ENCODE measurements around the gene NTN5. TPM values are rescaled to one million over a fixed set of nuclear protein-coding genes. Genes with fewer than 3 reads are reported as not detected.

Gene NTN5
- total and polyA plus RNA-seq, 2 donors from 2014 or later, result 0.52 to 0.85 TPM

GRCh38 chr19:48646001-48646721, 26.7 kb downstream of the NTN5 start, which contains the start of gene CA11:
CA11 (minus strand) TSS chr19:48646187; CDS start chr19:48645632, 555 bp downstream.
- Histone ChIP-seq H3K36me3 (ENCODE audit: control insufficient read depth in 2 of 3, insufficient read depth in 3 of 3, low read length in 3 of 3) (no peaks in the 10 kb centered on the region), H3K9ac (ENCODE audit: low read length in 3 of 3) (peak within 1 kb of the TSS; percentile 15 to 82 (median 23)), H3K4me1 (ENCODE audit: control insufficient read depth in 2 of 3, insufficient read depth in 2 of 3, low read depth in 1 of 3, low read length in 3 of 3) (peaks cover 0 to 7% (median 0%) of the 10 kb centered on the region in 3 donors), H3K4me3 (ENCODE audit: low read length in 3 of 3) (peak within 1 kb of the TSS; percentile 52 to 70 (median 61)), H3K9me3 (ENCODE audit: control insufficient read depth in 2 of 3, insufficient read depth in 1 of 3, low read length in 3 of 3) (no peaks in the 10 kb centered on the region), H3K27me3 (ENCODE audit: control insufficient read depth, insufficient read depth, low read length) (no peaks in the 10 kb centered on the region), H3K27ac (ENCODE audit: low read depth in 2 of 2, low read length in 2 of 2) (peak within 1 kb of the TSS; percentile 87 to 95)
- intact Hi-C loops (cut with DNase I), result no loop called here
- FAIRE-seq, result no peak
- peak; percentile 88 for TF ChIP-seq CTCF (IDR thresholded peaks at IDR 0.05; ENCODE audit: borderline replicate concordance, extremely low read depth, insufficient read depth)
- peak; percentile 95 to 97 (median 96) for DNase-seq

GRCh38 chr19:48645620-48646000, 27.2 kb downstream of the NTN5 start:
- intact Hi-C loops (cut with DNase I), result no loop called here
- Histone ChIP-seq H3K9ac (ENCODE audit: low read length in 3 of 3) (peak overlapping the region; percentile 10 to 82 (median 15)), H3K27me3 (ENCODE audit: control insufficient read depth, insufficient read depth, low read length) (no peaks in the 10 kb centered on the region), H3K4me1 (ENCODE audit: control insufficient read depth in 2 of 3, insufficient read depth in 2 of 3, low read depth in 1 of 3, low read length in 3 of 3) (peaks cover 0 to 7% (median 0%) of the 10 kb centered on the region in 3 donors), H3K9me3 (ENCODE audit: control insufficient read depth in 2 of 3, insufficient read depth in 1 of 3, low read length in 3 of 3) (no peaks in the 10 kb centered on the region), H3K27ac (ENCODE audit: low read depth in 2 of 2, low read length in 2 of 2) (peak overlapping the region; percentile 87 to 95), H3K4me3 (ENCODE audit: low read length in 3 of 3) (peak overlapping the region; percentile 52 to 70 (median 61)), H3K36me3 (ENCODE audit: control insufficient read depth in 2 of 3, insufficient read depth in 3 of 3, low read length in 3 of 3) (no peaks in the 10 kb centered on the region)
- DNase-seq, result peak in 2 of 5 donors; percentile 18 to 48
- FAIRE-seq, result no peak
- TF ChIP-seq CTCF (IDR thresholded peaks at IDR 0.05; ENCODE audit: borderline replicate concordance, extremely low read depth, insufficient read depth), result no peak

GRCh38 chr19:48644839-48645619, 27.8 kb downstream of the NTN5 start:
- DNase-seq, result peak; percentile 81 to 92 (median 89)
- FAIRE-seq, result no peak
- TF ChIP-seq CTCF (IDR thresholded peaks at IDR 0.05; ENCODE audit: borderline replicate concordance, extremely low read depth, insufficient read depth), result no peak
- H3K9ac ChIP-seq (ENCODE audit: low read length in 3 of 3), result peak overlapping the region in 2 of 3 donors; percentile 23 to 82
- H3K9me3 ChIP-seq (ENCODE audit: control insufficient read depth in 2 of 3, insufficient read depth in 1 of 3, low read length in 3 of 3), result no peaks in the 10 kb centered on the region
- no peaks in the 10 kb centered on the region for H3K27me3 ChIP-seq (ENCODE audit: control insufficient read depth, insufficient read depth, low read length)
- peak overlapping the region; percentile 87 to 95 for H3K27ac ChIP-seq (ENCODE audit: low read depth in 2 of 2, low read length in 2 of 2)
- no peaks in the 10 kb centered on the region for H3K36me3 ChIP-seq (ENCODE audit: control insufficient read depth in 2 of 3, insufficient read depth in 3 of 3, low read length in 3 of 3)
- H3K4me3 ChIP-seq (ENCODE audit: low read length in 3 of 3), result peak overlapping the region; percentile 52 to 70 (median 61)
- intact Hi-C loops (cut with DNase I), result no loop called here
- peaks cover 0 to 7% (median 0%) of the 10 kb centered on the region in 3 donors for H3K4me1 ChIP-seq (ENCODE audit: control insufficient read depth in 2 of 3, insufficient read depth in 2 of 3, low read depth in 1 of 3, low read length in 3 of 3)

Measured in kidney (tissue), 14 donors.